Sigmoid colon (tissue), 4 donors: Measurements from ENCODE around the gene RPS24.
"Not testable (repeated sequence)": the region's sequence is repeated elsewhere in the genome, so short reads cannot be mapped to it uniquely, and the experiment has no call there.

ENCODE experiments used
- CTCF ChIP-seq, 4 experiments: fragments of 450-650 bp in 3 of 4; fragments of 200-600 bp in 1 of 4; IDR thresholded peaks; one replicate each; pipeline ENCODE4 v1.5.1; 2016 to 2019; ENCODE audit warnings: antibody characterized with exemption in 4 of 4, mild to moderate bottlenecking in 3 of 4, moderate library complexity in 2 of 4
- EP300 ChIP-seq, 4 donors: sonication (generic); formaldehyde crosslinking; IDR thresholded peaks; one replicate each; pipeline ENCODE4 v1.6.1; 2017; ENCODE audit warnings: antibody characterized with exemption in 4 of 4

- TF ChIP-seq EP300, CTCF (IDR thresholded peaks at IDR 0.05): not testable (repeated sequence)
Observed at GRCh38 chr10:78070064-78070463, 36.4 kb downstream of the RPS24 start.
